GM06990 (cell line): ENCODE results near the gene TMEM169.

Source experiments
- DNase-seq: peaks from one replicate; pipeline ENCODE4 v3.0.0-alpha.2; 2011; ENCODE audit not compliant: insufficient read length; ENCODE audit errors: extremely low read depth
- H3K27me3 ChIP-seq: replicated peaks from 2 replicates; pipeline ENCODE4 v1.6.0; 2011; ENCODE audit warnings: low read length; ENCODE audit not compliant: control insufficient read depth, insufficient read depth
- H3K36me3 ChIP-seq: 2 replicates; pipeline ENCODE4 v1.5.1; 2011; ENCODE audit warnings: low read length; ENCODE audit not compliant: control insufficient read depth, insufficient read depth
- H3K4me3 ChIP-seq: replicated peaks from 2 replicates; pipeline ENCODE4 v1.5.1; 2011; ENCODE audit warnings: low read depth, mild to moderate bottlenecking, control low read depth, low read length
- TF ChIP-seq, protein P1 (sequence below): IDR thresholded peaks from 2 replicates; pipeline ENCODE4 v1.5.1; 2011; ENCODE audit warnings: low read length, control low read depth, mild to moderate bottlenecking, inconsistent platforms; ENCODE audit not compliant: insufficient read depth, poor library complexity, severe bottlenecking

TMEM169 gene

DNA sequence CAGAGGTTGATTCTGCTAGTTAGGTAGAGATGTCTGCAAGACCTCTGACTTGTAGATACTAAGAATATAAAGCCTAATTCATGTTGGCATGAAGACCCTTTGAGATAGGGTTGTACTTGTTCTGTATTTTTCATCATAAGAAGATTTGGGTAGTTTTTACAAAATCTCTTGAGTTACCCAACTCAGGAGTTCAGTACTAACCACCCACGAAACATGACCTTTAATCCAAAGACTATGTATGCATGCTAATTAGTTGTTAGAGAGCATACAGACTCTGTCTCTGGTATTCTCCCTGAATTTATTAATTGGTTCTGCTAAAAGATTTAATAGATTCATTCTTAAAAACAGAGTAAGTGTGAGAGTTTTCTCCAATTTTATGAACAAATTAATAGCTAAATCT is 17.1 kb upstream of the TMEM169 start:
- no peak overlapping the region for H3K4me3 ChIP-seq
- no peaks in the 10 kb centered on the region; the same call in none of the 2 replicates for H3K36me3 ChIP-seq
- no peak for DNase-seq
- no peaks in the 10 kb centered on the region for H3K27me3 ChIP-seq
- TF ChIP-seq, protein P1, sequence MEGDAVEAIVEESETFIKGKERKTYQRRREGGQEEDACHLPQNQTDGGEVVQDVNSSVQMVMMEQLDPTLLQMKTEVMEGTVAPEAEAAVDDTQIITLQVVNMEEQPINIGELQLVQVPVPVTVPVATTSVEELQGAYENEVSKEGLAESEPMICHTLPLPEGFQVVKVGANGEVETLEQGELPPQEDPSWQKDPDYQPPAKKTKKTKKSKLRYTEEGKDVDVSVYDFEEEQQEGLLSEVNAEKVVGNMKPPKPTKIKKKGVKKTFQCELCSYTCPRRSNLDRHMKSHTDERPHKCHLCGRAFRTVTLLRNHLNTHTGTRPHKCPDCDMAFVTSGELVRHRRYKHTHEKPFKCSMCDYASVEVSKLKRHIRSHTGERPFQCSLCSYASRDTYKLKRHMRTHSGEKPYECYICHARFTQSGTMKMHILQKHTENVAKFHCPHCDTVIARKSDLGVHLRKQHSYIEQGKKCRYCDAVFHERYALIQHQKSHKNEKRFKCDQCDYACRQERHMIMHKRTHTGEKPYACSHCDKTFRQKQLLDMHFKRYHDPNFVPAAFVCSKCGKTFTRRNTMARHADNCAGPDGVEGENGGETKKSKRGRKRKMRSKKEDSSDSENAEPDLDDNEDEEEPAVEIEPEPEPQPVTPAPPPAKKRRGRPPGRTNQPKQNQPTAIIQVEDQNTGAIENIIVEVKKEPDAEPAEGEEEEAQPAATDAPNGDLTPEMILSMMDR: no peak

DNA sequence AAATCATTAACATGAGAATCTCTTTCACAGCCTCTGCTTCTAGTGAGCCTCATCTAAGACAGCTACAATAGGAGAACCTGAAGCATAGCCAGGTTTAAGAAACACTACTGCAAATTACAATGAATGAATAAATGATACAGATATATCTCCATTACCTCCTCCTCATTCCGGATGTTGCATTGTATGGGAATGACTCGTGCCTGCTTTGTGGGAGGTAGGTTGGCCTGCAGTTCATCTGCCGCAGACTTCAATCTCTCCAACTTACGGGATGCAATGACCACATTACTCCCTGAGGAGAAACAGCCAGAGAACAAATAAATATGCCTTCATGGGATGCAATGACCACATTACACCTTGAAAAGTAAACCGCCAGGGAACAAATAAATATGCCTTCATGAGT is 15.5 kb upstream of the TMEM169 start:
- Histone ChIP-seq H3K27me3 (no peaks in the 10 kb centered on the region), H3K36me3 (no peaks in the 10 kb centered on the region; the same call in none of the 2 replicates), H3K4me3 (no peak overlapping the region)
- no peak for DNase-seq
- TF ChIP-seq, protein P1: no peak

DNA sequence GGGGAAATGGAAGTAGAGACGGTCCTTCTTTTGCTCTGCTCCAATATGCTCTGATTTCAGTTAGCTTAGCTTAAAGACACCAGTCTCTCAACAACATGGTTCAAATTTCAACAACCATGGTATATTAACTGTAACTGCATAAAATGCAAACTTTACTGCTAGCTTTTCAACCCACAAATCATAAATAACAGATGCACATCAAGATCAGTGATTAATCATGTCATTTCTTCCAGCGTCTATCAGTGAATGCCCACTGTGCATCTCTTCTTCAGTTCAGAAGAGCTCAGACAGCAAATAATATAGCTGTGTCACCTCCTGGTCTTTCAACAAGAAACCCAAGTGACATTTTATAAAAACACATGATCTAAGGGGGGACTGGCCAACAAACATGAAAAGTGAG is 12.7 kb upstream of the TMEM169 start:
- Histone ChIP-seq H3K27me3 (no peaks in the 10 kb centered on the region), H3K36me3 (no peaks in the 10 kb centered on the region; the same call in none of the 2 replicates), H3K4me3 (no peak overlapping the region)
- TF ChIP-seq, protein P1: no peak
- DNase-seq: no peak

DNA sequence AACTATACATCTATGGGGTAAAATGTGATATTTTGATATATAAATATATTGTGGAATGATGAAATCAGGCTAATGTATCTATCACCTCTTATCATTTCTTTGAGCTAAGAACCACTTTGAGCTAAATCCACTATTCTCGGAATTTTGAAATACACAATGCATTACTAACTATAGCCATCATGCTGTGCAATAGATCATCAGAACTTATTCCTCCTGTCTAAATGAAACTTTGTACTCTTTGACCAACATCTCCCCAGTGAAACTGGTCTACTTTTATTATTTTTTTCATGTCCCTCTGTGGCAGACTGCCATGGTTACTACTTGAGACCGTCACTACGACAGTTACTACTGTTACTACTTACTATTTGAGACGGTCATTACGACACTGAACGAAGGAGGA is 11.5 kb upstream of the TMEM169 start:
- H3K4me3 ChIP-seq: no peak overlapping the region
- TF ChIP-seq, protein P1: no peak
- no peak for DNase-seq
- H3K27me3 ChIP-seq: no peaks in the 10 kb centered on the region
- no peaks in the 10 kb centered on the region; the same call in none of the 2 replicates for H3K36me3 ChIP-seq

DNA sequence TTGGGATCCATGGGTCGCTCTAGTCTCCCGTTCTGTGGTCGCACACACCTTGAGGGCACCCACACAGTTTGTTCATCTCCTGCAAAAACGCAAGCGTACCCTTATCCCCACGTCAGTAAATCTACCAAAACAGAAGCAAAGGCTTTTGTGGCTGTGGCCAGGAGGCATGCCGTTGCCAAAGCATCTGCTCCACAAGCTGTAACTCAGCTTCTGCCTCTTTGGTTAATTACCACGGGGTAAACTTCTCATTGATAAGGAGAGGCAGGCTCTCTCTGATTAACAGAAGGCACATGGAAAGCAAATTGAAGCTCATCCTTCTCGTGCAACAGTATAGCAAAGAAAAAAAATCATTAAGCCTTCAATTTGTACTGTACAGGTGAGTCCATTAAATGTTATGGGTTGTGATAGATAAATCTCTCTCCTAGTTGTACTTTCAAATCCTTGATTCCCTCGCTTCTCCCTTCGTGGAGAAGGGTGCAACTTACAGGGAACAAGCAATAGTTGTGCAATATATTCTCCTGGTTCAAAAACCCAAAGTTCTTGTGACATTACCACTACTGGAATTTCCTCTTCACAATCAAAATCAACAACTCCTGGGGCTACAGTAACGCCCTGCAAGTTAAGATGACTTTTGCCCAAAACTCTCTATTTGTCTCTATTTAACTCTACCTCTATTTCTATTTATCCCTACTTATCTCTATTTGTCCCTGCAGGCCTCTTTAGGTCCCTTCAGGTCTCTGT is 10.4 kb upstream of the TMEM169 start:
- no peaks in the 10 kb centered on the region for H3K27me3 ChIP-seq
- DNase-seq: no peak
- H3K36me3 ChIP-seq: no peaks in the 10 kb centered on the region; the same call in none of the 2 replicates
- H3K4me3 ChIP-seq: no peak overlapping the region
- TF ChIP-seq, protein P1: no peak

DNA sequence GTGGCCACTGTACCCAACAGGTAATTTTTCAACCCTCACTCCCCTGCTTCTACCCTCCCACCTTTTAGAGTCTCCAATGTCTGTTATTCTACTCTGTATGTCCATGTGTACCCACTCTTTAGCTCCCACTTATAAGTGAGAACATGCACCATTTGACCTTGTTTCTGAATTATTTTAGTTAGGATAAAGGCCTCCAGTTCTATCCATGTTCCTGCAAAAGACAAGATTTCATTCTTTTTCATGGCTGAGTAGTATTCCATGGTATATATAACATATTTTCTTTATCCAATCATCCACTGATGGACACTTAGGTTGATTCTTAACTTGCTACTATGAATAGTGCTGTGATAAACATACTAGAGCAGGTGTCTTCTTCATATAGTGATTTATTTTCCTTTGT is 9.2 kb upstream of the TMEM169 start:
- Histone ChIP-seq H3K36me3 (no peaks in the 10 kb centered on the region; the same call in none of the 2 replicates), H3K4me3 (no peak overlapping the region), H3K27me3 (no peaks in the 10 kb centered on the region)
- TF ChIP-seq, protein P1: no peak
- no peak for DNase-seq
